Esophagus squamous epithelium (tissue), 5 donors: Measurements from ENCODE around the gene PLD4. TPM values are rescaled to one million over a fixed set of nuclear protein-coding genes. Genes with fewer than 3 reads are reported as not detected.
A peak's percentile ranks its signal among the peaks of the same experiment; 100 is the strongest.
"Not testable (repeated sequence)": the region's sequence is repeated elsewhere in the genome, so short reads cannot be mapped to it uniquely, and the experiment has no call there.

ENCODE experiments used
- DNase-seq: peaks from one replicate; lab custom pipeline; 2025; lab: John Stamatoyannopoulos, UW
- H3K27ac ChIP-seq, 4 donors: fragments of 200-600 bp; sonication (generic); one replicate each; pipeline ENCODE4 v1.5.1; 2016 to 2019; ENCODE audit warnings: mild to moderate bottlenecking in 1 of 4
- H3K27me3 ChIP-seq, 4 donors: fragments of 200-600 bp; sonication (generic); 1 replicate in 3 of 4; 2 replicates in 1 of 4; pipeline versions ENCODE4 v1.5.1 to v1.6.0; 2017 to 2021; ENCODE audit warnings: antibody characterized with exemption in 1 of 4
- H3K36me3 ChIP-seq, 3 donors: fragments of 200-600 bp; sonication (generic); one replicate each; pipeline ENCODE4 v1.5.1; 2016 to 2019
- H3K4me1 ChIP-seq, 3 donors: fragments of 200-600 bp; sonication (generic); one replicate each; pipeline ENCODE4 v1.5.1; 2017 to 2019
- H3K4me3 ChIP-seq, 4 donors: fragments of 200-600 bp; sonication (generic); 1 replicate in 3 of 4; 2 replicates in 1 of 4; pipeline ENCODE4 v1.5.1; 2016 to 2019; ENCODE audit warnings: mild to moderate bottlenecking in 2 of 4, moderate library complexity in 1 of 4
- H3K9me3 ChIP-seq, 3 donors: fragments of 200-600 bp; sonication (generic); one replicate each; pipeline ENCODE4 v1.5.1; 2016 to 2019
- CTCF ChIP-seq, 6 experiments: fragments of 450-650 bp in 4 of 6; fragments of 200-600 bp in 2 of 6; sonication (generic) in 2 of 6; IDR thresholded peaks; one replicate each; pipeline ENCODE4 v1.5.1; 2016 to 2019; ENCODE audit warnings: antibody characterized with exemption in 6 of 6, mild to moderate bottlenecking in 4 of 6, moderate library complexity in 4 of 6
- POLR2A ChIP-seq, 4 donors: fragments of 450-650 bp; IDR thresholded peaks; one replicate each; pipeline ENCODE4 v1.6.1; 2017; ENCODE audit warnings: antibody characterized with exemption in 4 of 4, mild to moderate bottlenecking in 4 of 4, moderate library complexity in 3 of 4
- WGBS, 2 donors: methylation state at CpG; one replicate each; pipeline ENCODE4 v1.1.5; 2018; 5-methylcytosine and 5-hydroxymethylcytosine counted together
- intact Hi-C: fragments of 100-400 bp; cut with DNase I; formaldehyde crosslinking; loops from one replicate; pipeline ENCODE4 v1.15.0; 2022
- total RNA-seq, 4 donors: library from RNA; depleted of rRNA; stranded (reverse); fragments of >200 nt; gene quantifications; one replicate each; pipeline ENCODE4 v1.1.0, GENCODE V29; 2016
- donor health status: DM: yes; HTN: yes; CAD: no.

The PLD4 gene
- total RNA-seq, 4 donors from 2014 or later = 0.18 to 0.95 (median 0.64) TPM

- no peak for DNase-seq
- 80 to 97% methylated on average over 6 to 12 of the region's 38 CpGs for WGBS, 2 donors
- intact Hi-C loops = no loop called here
- no peak overlapping the region for H3K4me3 ChIP-seq
- peak overlapping the region in 3 of 4 donors; percentile 50 to 64 (median 55) for H3K27ac ChIP-seq
- no peaks in the 10 kb centered on the region for H3K9me3 ChIP-seq
- H3K27me3 ChIP-seq = no peaks in the 10 kb centered on the region
- H3K36me3 ChIP-seq = peaks cover 40 to 92% (median 41%) of the 10 kb centered on the region in 3 donors
- H3K4me1 ChIP-seq = peaks cover 0 to 21% (median 4%) of the 10 kb centered on the region in 3 donors
- TF ChIP-seq POLR2A (IDR thresholded peaks at IDR 0.05) (no peak), CTCF (IDR thresholded peaks at IDR 0.05) (no peak)
These were observed 41.6 kb upstream of the PLD4 start for GRCh38 chr14:104882991-104883660.

GRCh38 chr14:104883681-104884361 is 40.9 kb upstream of the PLD4 start:
- TF ChIP-seq CTCF (IDR thresholded peaks at IDR 0.05) (no peak), POLR2A (IDR thresholded peaks at IDR 0.05) (no peak)
- Histone ChIP-seq H3K27me3 (no peaks in the 10 kb centered on the region), H3K4me1 (peaks cover 0 to 16% (median 4%) of the 10 kb centered on the region in 3 donors), H3K9me3 (no peaks in the 10 kb centered on the region), H3K4me3 (no peak overlapping the region), H3K36me3 (peaks cover 40 to 92% (median 44%) of the 10 kb centered on the region in 3 donors), H3K27ac (no peak overlapping the region)
- DNase-seq = no peak
- WGBS, 2 donors = 95 to 100% methylated on average over 2 to 4 of the region's 49 CpGs
- intact Hi-C loops = no loop called here

GRCh38 chr14:104884381-104884780 is 40.3 kb upstream of the PLD4 start:
- H3K27ac ChIP-seq, intact Hi-C loops, DNase-seq, H3K4me3 ChIP-seq, H3K27me3 ChIP-seq, H3K9me3 ChIP-seq: not testable (repeated sequence)
- WGBS, 2 donors = no CpG with 5 or more reads among the region's 34 CpGs
- peaks cover 0 to 16% (median 4%) of the 10 kb centered on the region in 3 donors for H3K4me1 ChIP-seq
- peaks cover 40 to 92% (median 44%) of the 10 kb centered on the region in 3 donors for H3K36me3 ChIP-seq

GRCh38 chr14:104885031-104885972 is 39.4 kb upstream of the PLD4 start:
- no peak for DNase-seq
- Histone ChIP-seq H3K27ac (no peak overlapping the region), H3K27me3 (no peaks in the 10 kb centered on the region), H3K9me3 (no peaks in the 10 kb centered on the region), H3K4me1 (peaks cover 0 to 16% (median 4%) of the 10 kb centered on the region in 3 donors), H3K4me3 (no peak overlapping the region), H3K36me3 (peaks cover 40 to 85% (median 44%) of the 10 kb centered on the region in 3 donors)
- intact Hi-C loops = no loop called here
- 90 to 93% methylated on average over 3 to 6 of the region's 38 CpGs for WGBS, 2 donors
- no peak for TF ChIP-seq CTCF (IDR thresholded peaks at IDR 0.05)
- TF ChIP-seq POLR2A (IDR thresholded peaks at IDR 0.05) = no peak

- peaks cover 0 to 16% (median 4%) of the 10 kb centered on the region in 3 donors for H3K4me1 ChIP-seq
- no peaks in the 10 kb centered on the region for H3K9me3 ChIP-seq
- TF ChIP-seq CTCF (IDR thresholded peaks at IDR 0.05) (no peak), POLR2A (IDR thresholded peaks at IDR 0.05) (no peak)
- no peak overlapping the region for H3K4me3 ChIP-seq
- WGBS, 2 donors = no CpG with 5 or more reads among the region's 40 CpGs
- DNase-seq = no peak
- intact Hi-C loops = no loop called here
- no peak overlapping the region for H3K27ac ChIP-seq
- H3K27me3 ChIP-seq = no peaks in the 10 kb centered on the region
- H3K36me3 ChIP-seq = peaks cover 40 to 77% (median 44%) of the 10 kb centered on the region in 3 donors
These were observed 38.5 kb upstream of the PLD4 start for GRCh38 chr14:104885973-104886689.
